ENCODE measurements around the gene SULT6B1. TPM values are rescaled to one million over a fixed set of nuclear protein-coding genes. Genes with fewer than 3 reads are reported as not detected.

Gene SULT6B1
- polyA plus RNA-seq, 3 donors, result 0.35 TPM; not detected in 2

- peak; percentile 35 to 81 (median 72) for DNase-seq (ENCODE audit: extremely low read depth in 1 of 11, low read depth in 9 of 11, low spot score in 4 of 11)
Observed at GRCh38 chr2:37156857-37157714, 31.4 kb downstream of the SULT6B1 start, which contains the start of gene EIF2AK2. TSS of gene EIF2AK2 (minus strand) at chr2:37156980. CDS start at chr2:37147806, 9,174 bp downstream.

DNA sequence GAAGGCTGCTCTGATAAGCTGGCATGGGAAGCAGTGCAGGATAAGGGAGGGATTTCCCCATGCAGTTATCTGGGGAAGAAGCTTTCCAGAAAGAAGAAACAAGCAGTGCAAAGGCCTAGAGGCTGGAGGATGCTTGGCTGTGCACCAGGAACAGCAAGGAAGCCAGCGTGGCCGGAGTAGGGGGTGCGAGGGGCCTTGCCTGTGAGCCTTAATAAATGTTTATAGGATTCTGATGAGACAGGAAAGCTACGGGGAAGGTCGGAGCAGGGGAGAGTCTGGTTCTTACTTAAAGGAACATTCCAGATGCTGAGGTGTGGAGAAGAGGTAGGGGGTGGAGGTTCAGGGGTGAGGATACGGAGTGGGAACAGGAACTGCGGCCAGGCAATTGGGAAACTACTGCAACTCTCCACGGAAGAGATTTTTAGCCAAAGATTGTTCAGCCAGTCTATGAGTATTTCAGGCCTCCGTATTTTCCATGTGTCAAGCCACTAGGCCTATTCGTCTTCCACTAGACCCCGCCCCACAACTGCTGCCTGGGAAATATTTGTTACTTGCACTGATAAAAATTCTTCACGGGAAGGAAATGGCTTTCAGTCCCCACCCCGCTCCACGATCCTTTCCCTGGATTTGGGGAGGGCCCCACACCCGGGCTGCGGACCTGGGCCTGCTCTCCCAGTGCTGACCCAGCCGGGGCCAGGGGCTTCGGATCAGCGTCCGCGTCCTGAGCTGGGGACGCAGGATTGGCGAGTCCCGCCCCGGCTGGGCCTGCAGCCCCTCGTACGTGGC is 32.2 kb downstream of the SULT6B1 start:
- DNase-seq (ENCODE audit: extremely low read depth in 1 of 11, low read depth in 9 of 11, low spot score in 4 of 11), result peak; percentile 33 to 68 (median 55)

GRCh38 chr2:37154785-37155184 is 33.7 kb downstream of the SULT6B1 start:
- DNase-seq (ENCODE audit: extremely low read depth in 1 of 11, low read depth in 9 of 11, low spot score in 4 of 11), result no peak

- no peak for DNase-seq (ENCODE audit: extremely low read depth in 1 of 11, low read depth in 9 of 11, low spot score in 4 of 11)
Observed at GRCh38 chr2:37153224-37153623, 35.2 kb downstream of the SULT6B1 start.

DNA sequence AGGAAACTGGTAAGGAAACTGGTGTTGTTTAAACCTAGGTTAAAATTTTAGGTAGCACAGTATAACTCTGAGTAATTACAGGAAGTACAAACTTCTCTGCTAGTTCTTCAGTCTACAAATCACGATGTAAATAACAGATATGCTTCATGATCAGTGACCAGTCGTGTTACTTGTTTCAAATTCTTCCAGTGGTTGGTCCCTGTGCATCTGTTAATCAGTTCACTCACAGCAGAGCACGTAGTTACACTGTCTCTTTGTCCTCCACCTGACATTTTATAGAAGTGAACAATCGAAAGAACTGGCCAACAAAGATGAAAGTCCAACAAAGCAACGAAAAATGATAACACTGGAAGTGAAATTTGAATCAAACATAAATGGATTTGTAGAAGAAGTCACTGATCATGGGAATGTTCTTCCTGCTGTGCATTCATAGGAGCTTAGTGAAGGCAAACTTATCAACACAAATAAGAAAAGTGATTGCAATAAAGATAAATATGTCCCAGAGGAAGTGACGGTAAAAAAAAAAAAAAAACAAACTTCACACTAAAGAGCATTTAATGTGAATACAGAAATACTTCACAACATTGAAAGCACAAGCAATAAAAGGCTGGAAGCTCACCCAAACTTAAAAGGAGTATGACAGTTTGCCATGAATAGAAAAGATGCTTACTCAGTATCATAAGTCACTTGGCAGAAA is 38.7 kb downstream of the SULT6B1 start:
- no peak for DNase-seq (ENCODE audit: extremely low read depth in 1 of 11, low read depth in 9 of 11, low spot score in 4 of 11)

GRCh38 chr2:37148325-37148724 is 40.1 kb downstream of the SULT6B1 start:
- DNase-seq (ENCODE audit: extremely low read depth in 1 of 11, low read depth in 9 of 11, low spot score in 4 of 11), result no peak

- DNase-seq (ENCODE audit: extremely low read depth in 1 of 11, low read depth in 9 of 11, low spot score in 4 of 11), result no peak
Observed at GRCh38 chr2:37146062-37146461, 42.4 kb downstream of the SULT6B1 start.

DNA sequence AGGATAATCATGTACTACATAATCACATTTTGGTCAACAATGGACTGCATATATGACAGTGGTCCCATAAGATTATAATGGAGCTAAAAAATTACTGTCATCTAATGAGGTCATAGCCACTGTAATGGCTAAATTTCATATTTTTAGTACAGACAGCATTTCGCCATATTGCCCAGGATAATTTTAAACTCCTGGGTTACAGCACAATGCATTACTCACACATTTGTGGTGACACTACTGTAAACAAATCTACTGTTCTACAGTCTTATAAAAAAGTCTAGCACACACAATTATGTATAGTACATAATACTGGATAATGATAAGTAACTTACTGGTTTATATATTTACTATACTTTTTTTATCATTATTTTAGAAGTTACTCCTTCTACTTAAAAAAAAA is 44.5 kb downstream of the SULT6B1 start:
- DNase-seq (ENCODE audit: extremely low read depth in 1 of 11, low read depth in 9 of 11, low spot score in 4 of 11), result no peak

DNA sequence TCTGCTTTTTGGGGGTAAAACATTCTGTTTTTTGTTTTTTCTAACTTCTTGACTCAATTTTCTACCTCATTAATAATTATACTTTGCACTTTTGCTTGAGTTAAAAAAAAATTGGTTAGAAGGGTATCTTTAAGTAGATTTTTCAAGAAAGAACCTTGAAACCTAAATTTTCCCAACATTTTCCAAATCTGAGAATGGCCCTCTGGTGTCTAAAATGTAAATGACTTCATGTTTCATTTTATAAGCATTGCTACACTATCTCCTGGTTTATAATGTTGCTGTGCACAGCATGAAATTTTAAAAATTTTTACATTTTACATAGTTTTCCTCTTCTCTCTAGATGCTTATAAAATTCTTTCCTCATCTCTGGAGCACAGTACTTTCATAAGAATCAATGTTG is 45.9 kb downstream of the SULT6B1 start:
- DNase-seq (ENCODE audit: extremely low read depth in 1 of 11, low read depth in 9 of 11, low spot score in 4 of 11), result no peak

- no peak for DNase-seq (ENCODE audit: extremely low read depth in 1 of 11, low read depth in 9 of 11, low spot score in 4 of 11)
Observed at GRCh38 chr2:37132914-37133313, 55.6 kb downstream of the SULT6B1 start.

DNA sequence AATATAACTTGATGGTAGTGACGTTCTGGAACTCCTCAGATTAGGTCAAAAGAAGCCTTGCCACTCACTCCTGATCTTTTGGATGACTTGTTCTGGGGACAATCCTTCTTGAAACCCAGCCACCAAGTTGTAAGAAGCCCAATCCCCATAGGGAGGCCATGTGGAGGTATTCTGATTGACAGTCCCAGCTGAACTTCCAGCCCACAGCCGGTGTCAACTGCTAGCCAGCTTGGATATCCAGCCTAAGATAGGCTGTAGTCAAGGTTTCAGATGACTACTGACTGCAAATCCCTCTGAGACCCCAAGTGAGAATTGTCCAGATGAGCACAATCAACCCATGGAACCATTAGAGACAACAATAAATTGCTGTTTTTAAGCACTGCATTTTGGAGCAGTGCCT is 63.1 kb downstream of the SULT6B1 start:
- DNase-seq (ENCODE audit: extremely low read depth in 1 of 11, low read depth in 9 of 11, low spot score in 4 of 11), result no peak

GRCh38 chr2:37119157-37119556 is 69.3 kb downstream of the SULT6B1 start:
- DNase-seq (ENCODE audit: extremely low read depth in 1 of 11, low read depth in 9 of 11, low spot score in 4 of 11), result no peak

Other genes starting within 250 kb of the SULT6B1 start
- gene STRN, start 222.1 kb downstream of the SULT6B1 start, polyA plus RNA-seq (ENCODE audit: insufficient read length in 3 of 3), result 10 to 100 TPM; 20.3 to 24.2 (median 20.7) TPM
- 10 to 100 TPM; 20.0 to 24.5 (median 24.2) TPM for gene HEATR5B, start 104.3 kb downstream of the SULT6B1 start, polyA plus RNA-seq (ENCODE audit: insufficient read length in 3 of 3)
- 10 to 100 TPM; 10.5 to 12.7 (median 10.9) TPM for gene GPATCH11, start 104.2 kb downstream of the SULT6B1 start, polyA plus RNA-seq (ENCODE audit: insufficient read length in 3 of 3)
- 10 to 100 TPM; 32.6 to 38.0 (median 36.9) TPM for gene EIF2AK2, start 31.7 kb downstream of the SULT6B1 start, polyA plus RNA-seq (ENCODE audit: insufficient read length in 3 of 3)
- 10 to 100 TPM; 52.4 to 68.8 (median 62.5) TPM for gene CEBPZOS, start 7.8 kb upstream of the SULT6B1 start, polyA plus RNA-seq (ENCODE audit: insufficient read length in 3 of 3)
- gene CEBPZ, start 42.9 kb upstream of the SULT6B1 start, polyA plus RNA-seq (ENCODE audit: insufficient read length in 3 of 3), result 100 to 1,000 TPM in 1 of 3 donors, 10 to 100 TPM in 2; 75.8 to 105 (median 85.7) TPM
- 10 to 100 TPM; 18.4 to 28.8 (median 28.3) TPM for gene NDUFAF7, start 43.0 kb upstream of the SULT6B1 start, polyA plus RNA-seq (ENCODE audit: insufficient read length in 3 of 3)
- gene PRKD3, start 136.2 kb upstream of the SULT6B1 start, polyA plus RNA-seq (ENCODE audit: insufficient read length in 3 of 3), result 10 to 100 TPM; 50.2 to 55.6 (median 55.4) TPM
- gene QPCT, start 156.0 kb upstream of the SULT6B1 start, polyA plus RNA-seq (ENCODE audit: insufficient read length in 3 of 3), result 10 to 100 TPM in 2 of 3 donors, 1 to 10 TPM in 1; 9.5 to 14.3 (median 14.3) TPM

All from renal cortex interstitium (tissue), 11 donors.